CD4-positive, alpha-beta T cell treated with Interleukin-15 for 1 hour (primary cell): ENCODE measurements around the gene HTR6.
A peak's percentile ranks its signal among the peaks of the same experiment; 100 is the strongest.

ENCODE experiments used
- DNase-seq: peaks from one replicate; pipeline ENCODE4 v3.0.0-alpha.2; 2020

The HTR6 gene

DNA sequence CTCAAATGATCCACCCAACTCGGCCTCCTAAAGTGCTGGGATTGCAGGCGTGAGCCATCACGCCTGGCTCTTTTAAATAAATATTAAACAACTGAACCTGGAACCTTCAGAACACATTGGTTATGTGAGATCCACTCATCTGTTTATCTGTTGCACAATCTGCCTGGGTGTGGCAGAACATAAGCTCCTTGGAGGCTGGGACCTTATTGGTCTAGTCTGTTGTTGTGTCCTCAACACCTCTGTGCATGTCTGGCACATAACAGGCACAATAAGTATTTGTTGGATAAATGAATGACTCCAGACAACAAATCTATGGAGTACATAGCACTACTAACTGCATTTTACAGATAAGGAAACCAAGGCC is 24.7 kb upstream of the HTR6 start:
- no peak for DNase-seq

DNA sequence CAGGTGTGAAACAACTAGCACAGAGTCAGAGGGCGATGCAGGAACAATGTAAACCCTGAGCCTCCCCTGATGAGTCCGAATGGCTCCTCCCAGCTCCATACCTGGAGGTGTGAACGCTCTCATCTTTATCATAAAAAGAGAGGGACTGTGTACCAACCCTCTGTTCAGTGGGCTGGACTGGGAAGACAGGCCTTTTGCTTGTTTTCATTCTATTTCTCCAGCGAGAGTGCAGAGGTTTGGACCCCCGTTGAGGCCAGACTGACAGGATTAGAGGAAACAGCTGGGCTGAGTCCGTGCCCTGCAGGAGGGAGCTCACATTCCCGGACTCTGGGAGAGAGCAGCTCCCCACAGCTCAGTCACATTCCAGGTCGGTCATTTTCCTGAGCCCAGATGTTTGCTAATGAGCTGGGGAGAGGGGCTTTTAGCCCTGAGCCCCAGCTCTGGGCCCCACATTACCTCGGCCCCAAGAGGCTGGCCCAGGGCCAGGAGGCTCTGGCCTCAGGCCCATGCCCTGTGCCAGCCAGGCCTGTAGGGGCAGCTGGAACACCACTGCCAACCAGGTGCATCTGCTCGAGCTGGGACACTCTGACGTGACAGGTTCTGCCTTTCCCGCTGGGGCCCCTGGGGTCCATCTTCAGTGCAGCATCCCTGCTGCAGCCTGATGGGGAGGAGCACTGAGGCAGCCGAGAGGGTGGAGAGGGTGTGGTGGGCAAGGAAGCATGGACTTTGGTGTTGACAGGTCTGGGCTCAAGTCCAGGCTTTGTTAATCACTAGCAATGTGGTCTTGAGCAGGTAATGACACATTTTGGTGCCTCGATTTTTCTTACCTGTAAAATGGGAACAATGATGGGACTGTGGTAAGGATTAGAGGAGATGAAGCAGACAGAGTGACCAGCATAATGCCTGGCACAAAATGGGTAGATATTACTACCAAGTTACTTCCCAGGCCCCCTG is 24.0 kb upstream of the HTR6 start:
- no peak for DNase-seq

DNA sequence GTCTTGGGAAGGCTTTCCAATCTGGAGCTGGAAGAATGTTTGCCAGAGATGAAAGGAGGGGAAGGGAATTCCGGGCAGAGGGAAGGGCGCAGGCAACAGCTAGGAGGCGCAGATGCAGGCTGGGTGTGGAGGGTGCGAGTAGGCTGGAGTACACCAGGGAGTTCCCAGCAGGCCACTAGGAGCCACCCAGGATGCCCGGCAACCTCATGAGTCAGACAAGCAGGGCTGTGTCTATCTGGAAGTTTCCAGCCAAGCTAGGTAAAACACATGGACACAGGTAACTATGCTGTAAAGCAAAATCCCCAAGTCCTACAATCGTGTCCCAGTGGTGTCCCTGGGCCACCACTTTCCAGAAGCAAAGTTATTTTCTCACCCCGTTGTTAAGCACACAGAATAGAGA is 21.6 kb upstream of the HTR6 start:
- no peak for DNase-seq

DNA sequence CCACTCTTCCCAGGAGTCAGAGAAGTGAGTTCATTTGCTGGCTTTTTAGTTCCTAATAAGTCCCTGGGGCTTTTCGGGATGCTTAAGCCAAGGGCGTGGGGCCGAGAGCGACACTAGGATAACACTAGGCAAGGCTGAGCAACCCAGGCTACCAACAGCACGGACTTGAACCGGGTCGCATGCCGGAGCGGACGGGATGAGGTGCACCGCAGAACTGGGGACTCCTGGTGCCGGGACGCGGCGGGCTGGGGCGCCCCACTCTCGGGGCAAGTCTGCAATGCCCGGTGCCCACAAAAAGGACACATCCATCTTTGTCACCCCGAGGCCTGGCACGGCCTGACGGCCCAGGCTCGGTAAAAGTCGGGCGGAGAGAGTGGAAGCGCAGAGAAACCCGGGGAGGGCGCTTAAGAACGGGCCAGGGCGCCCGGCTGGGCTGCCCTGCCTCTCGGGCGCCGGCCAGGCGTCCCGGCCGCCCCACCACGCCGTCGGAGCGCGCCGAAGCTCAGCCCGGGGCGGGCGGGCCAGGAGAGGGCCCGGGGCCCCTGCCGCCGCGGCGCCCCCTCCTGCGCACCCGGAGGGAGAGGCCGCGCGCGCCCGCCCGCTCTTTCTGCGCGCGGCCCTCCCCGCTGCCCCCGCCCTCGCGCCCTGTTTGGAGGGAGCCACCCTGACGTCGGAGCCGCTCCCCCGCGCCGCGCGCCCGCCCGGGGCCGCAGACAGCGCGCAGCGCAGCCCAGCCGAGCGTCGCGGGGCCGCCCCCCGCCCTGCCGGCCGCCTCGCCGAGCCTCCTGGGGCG is 20.9 kb upstream of the HTR6 start, which contains the start of gene NBL1:
Gene NBL1, plus strand, starts transcription at position 710 of the 793 bp plus-strand sequence. CDS start 10,720 bp downstream, outside the sequence.
- DNase-seq, result peak; percentile 70

DNA sequence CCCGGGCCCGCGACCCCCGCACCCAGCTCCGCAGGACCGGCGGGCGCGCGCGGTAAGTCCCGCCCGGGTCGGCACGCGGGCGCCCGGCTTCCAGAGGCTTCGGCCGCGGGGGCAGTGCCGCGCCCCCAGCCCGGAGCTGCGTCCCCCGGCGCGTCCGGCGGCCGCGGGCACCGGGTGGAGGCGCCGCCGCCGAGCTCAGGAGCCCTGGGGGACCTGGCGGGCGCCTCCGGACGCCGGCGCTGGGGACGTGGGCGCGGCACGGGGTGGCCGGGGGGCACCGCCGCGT is 20.3 kb upstream of the HTR6 start:
- DNase-seq, result no peak

DNA sequence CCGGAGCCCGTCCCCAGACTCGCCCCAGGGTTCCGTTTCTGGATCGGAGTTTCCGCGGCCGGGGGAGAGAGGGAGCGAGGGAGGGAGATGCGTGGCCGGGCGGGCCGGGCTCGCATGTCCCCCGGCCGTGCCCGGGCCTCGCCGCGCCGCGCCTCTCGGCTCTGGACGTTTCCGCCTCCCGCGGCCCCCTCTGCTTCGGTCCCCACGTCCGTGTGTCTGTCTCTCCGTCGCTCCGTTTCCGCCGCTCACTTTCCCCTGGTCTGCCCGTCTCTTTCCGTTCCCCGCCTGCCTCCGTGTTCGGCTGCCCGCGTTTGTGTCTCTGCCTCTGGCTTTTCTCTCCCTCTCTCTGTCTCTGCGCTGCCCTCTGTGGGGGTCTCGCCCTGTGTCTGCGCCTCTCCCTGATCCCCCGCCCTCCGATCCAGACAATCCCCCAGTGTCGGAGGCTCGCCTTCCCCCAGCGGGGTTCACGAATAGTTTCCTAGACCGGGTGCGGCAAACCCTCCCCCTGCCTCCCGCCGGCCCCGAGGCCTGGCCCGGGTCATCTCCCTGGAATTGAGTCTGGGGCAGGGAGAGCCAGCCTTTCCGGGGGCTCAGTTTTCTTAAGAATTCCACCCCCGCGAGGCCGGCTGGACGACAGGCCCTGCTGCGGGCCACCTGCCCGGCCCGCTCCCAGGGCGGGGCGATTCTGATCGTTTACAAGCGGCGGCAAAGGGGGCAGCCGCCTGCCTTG is 19.8 kb upstream of the HTR6 start:
- DNase-seq, result peak; percentile 41

DNA sequence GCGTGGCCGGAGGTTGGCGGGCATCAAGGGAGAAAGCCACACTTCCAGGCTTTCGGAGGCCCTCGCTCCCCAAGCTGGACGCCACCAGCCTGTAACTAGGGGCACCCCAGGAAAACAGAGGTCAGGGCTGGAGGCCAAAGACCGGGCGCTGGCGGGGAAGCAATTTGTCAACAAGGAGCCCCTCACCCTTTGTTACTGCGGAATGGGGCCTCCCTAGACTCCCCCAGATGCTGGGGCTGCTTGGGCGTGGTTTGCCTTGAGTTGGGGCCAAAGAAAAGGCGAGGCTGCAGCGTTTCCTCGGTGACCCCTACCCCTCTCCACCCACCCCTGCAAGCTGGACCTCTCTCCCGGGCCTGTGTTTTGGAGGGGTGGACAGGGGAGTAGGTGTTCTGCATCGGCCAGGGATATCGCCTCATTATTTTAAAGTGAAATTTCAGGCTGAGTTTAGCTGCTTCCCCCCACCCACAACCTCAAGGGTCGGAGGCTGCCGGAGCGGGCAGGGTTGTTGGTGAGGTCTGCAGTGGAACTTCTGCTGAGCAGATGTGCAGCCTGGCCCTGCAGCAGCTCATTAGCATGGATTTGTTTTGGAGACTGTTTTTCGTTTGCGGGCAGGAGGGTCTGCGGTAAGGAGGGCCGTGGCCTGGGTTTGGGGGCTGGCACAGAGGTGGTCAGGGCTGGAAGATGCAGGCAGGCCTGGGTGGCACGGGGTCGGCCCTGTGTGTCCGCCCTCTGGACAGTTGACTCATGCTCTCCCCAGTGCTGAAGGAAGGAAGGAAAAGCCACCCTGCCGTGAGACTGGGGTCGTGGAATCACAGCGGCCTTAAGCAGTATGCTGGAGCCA is 19.0 kb upstream of the HTR6 start:
- no peak for DNase-seq

DNA sequence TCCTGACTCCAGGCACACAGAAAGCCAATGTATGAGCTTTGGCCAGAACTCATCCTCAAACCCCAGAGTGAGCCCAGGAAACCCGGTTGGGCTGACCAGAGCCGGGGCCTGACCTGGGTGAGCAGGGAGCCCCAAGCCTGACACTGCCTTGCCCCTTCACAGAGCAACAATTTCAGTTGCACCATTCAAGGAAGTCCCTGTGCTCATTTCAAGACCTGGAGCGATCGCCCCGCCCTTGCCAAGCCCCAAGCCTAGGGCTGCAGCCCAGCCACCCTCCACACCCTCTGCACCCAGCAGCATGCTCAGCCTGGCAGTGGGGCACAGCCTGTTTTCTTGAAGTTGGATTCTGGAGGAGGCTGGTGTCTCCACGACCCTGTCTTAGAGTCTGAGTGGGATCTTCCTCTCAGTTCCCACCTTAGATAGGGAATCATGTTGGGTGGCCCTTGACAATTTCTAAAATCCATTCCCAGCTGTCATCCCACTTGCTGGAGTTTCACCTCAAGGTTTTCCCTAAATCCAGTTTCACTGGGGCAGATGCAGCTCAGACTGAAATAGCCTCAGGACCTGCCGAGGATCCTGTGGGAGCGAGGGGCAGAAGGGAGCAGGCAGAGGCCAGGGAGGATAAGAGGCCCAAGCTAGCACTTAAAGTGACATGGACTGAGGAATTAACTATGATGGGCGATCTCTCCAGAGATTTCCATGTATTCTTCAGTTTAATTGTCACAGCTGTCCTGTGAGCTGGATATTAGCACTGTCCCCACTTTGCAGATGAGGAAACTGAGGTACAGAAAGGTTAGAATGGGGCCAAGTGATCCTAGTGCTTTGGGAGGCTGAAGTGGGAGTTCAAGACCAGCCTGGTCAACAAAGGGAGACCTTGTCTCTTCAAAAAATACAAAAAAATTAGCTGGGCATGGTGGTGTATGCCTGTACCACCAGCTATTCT is 18.0 kb upstream of the HTR6 start:
- no peak for DNase-seq

DNA sequence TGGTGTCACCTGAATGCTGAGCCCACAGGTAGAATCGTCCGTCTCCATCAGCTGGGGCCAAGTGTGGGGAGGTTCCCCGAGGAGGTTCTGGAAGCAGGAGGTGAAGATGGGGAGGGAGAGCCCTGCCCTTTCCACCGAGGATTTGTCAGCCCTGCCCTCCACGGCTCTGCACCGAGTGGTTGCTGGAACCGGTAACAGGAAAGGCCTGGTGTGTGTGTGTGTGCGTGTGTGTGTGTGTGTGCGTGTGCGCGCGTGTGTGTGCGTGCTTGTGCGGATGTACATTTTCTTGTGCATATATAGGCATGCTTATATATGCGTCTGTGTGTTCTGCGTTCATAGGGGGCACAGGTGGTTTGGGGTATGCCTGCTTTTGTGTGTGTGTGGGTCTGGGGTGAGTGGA is 17.0 kb upstream of the HTR6 start:
- no peak for DNase-seq

DNA sequence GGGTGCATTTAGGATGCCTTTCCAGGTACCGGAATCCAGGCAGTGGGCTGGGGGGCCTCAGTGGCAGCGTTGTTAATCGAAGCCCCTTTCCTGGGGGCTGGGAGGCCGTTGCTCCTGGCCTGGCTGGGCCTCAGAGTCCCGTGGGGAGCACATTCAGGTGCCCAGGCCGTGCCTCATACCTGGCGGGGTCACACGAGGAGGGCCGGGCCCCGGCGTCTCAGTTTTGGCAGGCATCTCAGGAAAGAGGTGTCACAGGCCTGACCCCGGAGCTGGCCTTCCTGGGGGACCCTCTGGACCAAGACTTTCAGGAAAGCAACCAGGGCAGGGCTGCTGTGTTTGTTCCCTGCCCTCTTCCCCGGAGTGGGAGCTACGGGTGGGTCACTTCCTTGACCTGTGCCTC is 16.4 kb upstream of the HTR6 start:
- no peak for DNase-seq

DNA sequence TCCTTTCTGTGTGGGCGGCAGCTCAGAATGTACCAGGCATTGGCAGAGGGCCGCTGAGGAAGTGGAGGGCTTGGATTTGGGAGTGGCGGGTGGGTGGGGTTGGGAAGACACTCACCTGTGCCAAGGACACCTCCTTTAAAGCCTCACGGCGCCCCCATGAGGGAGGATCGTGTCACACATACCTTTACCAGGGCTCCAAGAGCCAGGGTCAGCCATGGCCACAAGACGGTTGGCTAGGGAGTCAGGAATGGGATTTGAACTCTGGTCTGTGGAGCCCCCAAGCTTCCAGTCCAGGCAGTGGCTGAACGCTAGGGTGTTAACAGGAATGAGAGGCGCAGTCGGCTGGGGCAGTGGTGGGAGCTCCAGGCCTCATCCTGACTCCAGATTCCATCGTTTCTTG is 16.0 kb upstream of the HTR6 start:
- no peak for DNase-seq

DNA sequence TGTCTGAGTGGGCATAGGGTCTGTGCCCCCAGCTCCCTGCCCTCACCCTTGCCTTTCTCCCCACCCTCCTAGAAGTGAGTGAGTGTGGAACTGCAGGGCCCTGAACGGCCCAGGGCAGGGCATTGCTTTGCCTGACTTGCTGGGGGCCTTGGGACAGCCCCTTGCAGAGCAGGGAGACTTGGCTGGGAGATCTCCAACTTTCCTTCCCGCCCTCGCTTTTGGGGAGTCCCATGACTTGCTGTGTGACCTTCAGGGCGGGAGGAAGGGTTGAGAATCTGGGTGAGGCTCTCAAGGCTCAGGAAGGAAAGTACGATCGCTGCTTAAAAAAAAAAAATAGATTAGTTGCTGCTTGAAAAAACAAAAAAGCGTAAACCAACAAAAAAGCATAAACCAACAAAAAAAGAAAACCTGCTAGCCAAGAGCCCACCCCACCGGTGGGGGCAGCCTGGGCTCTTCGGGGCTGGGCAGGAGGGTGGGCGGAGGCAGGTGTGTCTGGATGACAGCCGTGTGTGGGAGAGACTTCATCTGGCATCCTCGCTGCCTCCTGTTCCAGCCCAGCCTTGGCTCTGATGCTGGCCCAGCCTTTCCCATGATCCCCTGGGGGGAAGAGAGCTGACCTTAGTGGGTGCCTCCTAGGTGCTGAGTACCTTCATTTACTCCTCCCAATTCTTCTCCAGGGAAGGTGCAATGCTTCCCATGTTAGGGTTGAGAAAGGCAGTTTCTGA is 14.1 kb upstream of the HTR6 start:
- DNase-seq, result no peak

DNA sequence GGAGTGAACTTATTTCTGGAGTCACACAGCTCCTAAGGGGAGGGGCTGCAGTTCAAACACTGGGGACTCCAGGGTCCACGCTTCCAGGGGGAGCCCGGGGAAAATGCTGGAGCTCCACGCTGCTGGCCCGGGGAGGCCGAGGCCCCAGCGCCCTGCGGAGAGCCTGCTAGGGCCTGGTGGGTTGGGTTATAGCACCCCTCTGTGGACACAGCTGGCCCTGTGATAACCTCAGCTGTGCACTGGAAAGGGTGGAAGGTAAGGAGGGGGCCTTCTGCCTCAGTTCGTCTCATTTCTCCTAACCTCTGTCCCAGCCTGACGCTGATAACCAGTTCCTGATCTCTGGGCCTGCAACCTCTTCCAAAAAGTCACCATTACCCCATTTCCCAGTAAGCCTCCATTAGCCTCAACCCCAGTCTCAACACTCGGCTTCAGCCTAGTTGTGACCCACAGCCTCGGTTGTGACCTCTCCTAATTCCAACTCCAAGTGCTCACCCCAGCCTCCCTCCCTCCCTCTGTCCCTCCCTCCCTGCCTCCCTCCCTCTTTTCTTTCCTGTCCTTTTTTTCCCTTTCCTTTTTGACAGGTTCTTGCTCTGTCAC is 13.4 kb upstream of the HTR6 start:
- peak; percentile 36 for DNase-seq

DNA sequence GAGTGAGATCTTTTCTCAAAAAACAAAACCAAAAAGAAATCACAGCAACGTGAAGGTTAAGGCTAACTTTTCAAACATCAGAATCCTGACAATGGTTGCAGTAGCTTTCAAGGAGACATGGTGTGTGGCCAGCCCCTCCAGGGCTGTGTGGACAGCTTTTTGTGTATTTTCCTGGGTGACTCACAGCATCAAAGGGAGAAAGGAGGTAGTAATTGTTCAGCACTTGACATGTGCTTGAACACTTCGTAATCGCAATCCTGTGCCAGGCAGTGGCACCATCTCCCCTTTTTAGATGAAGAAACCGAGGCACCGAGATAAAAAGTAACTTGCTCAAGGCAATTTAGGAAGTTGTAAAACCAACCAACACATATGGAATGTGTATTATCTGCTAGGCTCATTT is 10.3 kb upstream of the HTR6 start:
- no peak for DNase-seq

DNA sequence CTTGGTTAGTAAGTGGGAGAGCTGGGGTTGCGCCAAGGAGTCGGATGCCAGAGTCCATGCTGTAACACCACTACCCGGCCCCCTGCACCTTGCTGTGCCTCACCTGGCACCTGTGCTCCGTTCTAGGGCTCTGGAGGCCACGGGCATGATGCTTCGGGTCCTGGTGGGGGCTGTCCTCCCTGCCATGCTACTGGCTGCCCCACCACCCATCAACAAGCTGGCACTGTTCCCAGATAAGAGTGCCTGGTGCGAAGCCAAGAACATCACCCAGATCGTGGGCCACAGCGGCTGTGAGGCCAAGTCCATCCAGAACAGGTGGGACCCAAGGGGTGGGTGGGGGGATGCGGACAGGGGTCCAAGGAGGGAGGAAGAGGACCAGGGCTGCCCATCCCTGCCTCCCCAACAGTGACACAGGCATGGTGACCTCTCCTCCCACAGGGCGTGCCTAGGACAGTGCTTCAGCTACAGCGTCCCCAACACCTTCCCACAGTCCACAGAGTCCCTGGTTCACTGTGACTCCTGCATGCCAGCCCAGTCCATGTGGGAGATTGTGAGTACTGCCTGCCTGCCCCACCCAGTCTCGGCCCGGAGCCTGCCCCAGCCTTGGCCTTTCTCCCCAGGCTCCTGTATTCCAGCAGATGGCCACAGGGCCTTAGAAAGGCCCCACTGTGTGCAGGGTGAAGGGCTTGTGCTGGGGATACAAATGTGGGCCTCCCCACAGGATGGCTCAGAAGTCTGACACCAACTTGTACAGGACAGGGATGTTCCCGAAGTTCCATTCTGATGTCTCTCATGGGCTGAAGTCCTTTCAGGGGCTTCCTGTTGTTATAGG is 9.6 kb upstream of the HTR6 start:
- no peak for DNase-seq

DNA sequence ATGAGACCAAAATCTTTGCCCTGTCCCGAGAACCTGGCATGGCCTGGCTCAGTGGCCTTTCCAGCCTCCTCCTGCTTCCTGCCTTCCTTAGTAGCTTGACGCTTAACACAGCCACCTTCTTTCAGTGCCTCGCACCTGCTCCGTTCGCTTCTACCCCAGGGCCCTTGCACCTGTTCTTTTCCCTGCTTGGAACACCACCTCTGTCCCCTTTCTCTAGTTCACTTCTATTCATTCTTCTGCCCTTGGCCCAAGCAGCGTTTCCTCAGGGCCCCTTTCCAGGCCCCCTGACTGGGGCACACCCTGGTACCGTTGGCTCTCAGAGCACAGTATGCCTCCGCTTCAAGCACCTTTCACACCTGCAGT is 9.0 kb upstream of the HTR6 start:
- no peak for DNase-seq

DNA sequence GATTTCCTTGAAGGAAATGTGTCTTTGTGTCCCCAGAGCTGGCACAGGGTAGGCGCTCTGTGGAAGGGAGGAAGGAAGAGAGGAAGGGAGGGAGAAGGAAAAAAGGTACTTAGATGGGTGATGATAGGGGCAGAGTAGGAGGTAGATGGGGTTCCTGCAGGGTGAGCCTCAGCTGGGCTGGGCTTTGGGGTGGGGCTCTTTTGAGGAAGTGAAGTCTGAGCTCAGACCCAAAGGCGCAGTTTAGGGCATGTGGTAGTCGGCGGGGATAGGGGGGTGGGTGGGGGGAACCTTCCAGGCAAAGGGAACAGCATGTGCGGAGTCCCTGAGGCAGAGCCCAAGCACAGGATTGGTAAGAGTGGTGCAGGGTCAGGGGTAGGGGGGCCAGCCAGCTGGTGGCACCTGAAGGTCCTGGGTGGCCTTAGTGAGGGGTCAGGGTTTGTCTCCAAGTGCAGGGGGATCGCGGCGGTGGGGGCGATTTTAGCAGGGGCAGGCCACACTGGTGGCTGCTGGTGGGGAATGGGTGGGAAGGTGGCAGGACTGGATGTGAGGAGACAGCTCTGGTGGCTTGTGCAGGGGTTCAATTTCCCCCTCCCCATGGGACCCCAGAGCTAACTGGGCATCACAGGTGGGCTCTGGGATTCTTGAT is 8.4 kb upstream of the HTR6 start:
- no peak for DNase-seq

DNA sequence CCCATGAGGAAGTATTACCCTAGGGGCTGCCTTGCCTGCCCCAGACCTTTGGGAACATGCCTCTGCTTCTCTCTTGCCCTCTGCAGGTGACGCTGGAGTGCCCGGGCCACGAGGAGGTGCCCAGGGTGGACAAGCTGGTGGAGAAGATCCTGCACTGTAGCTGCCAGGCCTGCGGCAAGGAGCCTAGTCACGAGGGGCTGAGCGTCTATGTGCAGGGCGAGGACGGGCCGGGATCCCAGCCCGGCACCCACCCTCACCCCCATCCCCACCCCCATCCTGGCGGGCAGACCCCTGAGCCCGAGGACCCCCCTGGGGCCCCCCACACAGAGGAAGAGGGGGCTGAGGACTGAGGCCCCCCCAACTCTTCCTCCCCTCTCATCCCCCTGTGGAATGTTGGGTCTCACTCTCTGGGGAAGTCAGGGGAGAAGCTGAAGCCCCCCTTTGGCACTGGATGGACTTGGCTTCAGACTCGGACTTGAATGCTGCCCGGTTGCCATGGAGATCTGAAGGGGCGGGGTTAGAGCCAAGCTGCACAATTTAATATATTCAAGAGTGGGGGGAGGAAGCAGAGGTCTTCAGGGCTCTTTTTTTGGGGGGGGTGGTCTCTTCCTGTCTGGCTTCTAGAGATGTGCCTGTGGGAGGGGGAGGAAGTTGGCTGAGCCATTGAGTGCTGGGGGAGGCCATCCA is 7.8 kb upstream of the HTR6 start:
- DNase-seq, result no peak
